IPS-15b (cell line): ENCODE results near the gene ACOX3.

Experiments
- H3K27me3 ChIP-seq: one replicate; pipeline ENCODE4 v1.6.1; 2013; ENCODE audit warnings: low read length; ENCODE audit not compliant: control insufficient read depth, insufficient read depth
- H3K36me3 ChIP-seq: one replicate; pipeline ENCODE4 v1.6.1; 2013; ENCODE audit warnings: low read length; ENCODE audit not compliant: control insufficient read depth, insufficient read depth
- H3K4me1 ChIP-seq: one replicate; pipeline ENCODE4 v1.6.1; 2013; ENCODE audit warnings: mild to moderate bottlenecking, low read length; ENCODE audit not compliant: control insufficient read depth, insufficient read depth
- H3K4me3 ChIP-seq: one replicate; pipeline ENCODE4 v1.5.1; 2013; ENCODE audit warnings: low read depth, low read length
- H3K9ac ChIP-seq: one replicate; pipeline ENCODE4 v1.6.1; 2013; ENCODE audit warnings: low read depth, mild to moderate bottlenecking, low read length
- H3K9me3 ChIP-seq: one replicate; pipeline ENCODE4 v1.6.1; 2013; ENCODE audit warnings: mild to moderate bottlenecking, low read length; ENCODE audit not compliant: control insufficient read depth, insufficient read depth

ACOX3 gene

DNA sequence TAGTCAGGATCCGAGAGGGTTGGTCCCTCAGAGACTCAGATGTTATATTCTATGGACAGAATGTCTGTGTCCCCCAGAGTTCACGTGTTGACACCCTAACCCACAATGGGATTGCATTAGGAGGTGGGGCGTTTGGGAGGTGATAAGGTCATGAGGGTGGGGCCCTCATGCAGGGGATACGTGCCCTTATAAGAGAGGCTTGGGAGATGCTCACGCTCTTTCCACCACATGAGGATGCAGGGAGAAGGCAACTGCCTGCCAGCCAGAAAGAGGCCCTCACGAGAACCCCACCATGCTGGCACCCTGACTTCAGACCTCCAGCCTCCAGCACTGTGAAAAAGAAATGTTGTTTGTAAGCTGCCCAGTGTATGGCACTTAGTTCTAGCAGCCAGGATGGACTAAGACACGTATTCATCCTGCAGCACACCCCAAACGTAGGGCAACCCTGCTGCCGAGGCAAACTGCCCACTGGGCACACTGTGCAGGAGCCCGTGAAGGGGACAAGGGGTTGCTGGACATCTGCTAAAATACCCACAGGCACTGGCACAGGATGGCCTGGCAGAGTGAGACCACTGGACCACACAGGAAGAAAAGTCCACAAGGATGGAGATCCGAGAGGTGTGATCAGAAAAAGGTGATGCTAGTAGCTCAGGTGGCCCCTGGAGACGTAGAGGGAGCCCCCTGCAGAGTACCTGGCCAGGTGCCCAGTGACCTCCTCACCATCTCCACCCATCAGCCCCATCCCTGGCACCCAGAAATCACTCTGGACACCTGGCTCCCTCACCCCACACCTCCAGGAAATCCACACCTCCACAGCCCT is 108.3 kb downstream of the ACOX3 start:
- H3K36me3 ChIP-seq: no peaks in the 10 kb centered on the region
- no peaks in the 10 kb centered on the region for H3K4me1 ChIP-seq
- no peaks in the 10 kb centered on the region for H3K27me3 ChIP-seq
- H3K4me3 ChIP-seq: no peak overlapping the region
- H3K9me3 ChIP-seq: peaks cover 2% of the 10 kb centered on the region
- no peak overlapping the region for H3K9ac ChIP-seq

DNA sequence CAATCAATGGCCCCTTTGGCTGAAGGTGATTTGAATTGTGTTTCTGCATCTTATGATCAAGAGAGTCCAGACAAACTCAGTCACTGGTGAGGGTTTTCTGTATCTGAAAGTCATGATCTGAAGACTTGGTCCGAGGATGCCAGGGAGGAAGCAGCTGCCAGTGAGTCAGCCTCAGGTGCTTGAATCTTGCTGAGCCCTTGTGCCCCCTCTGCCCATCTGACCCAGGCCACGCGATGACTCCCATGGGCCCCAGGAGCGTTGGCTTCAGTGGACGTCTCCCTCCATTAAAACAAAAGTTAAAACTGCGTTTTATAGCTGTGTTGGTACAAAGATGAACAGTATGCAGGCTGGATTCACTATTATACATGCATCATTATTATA is 109.0 kb downstream of the ACOX3 start:
- H3K4me1 ChIP-seq: no peaks in the 10 kb centered on the region
- H3K27me3 ChIP-seq: no peaks in the 10 kb centered on the region
- H3K9ac ChIP-seq: no peak overlapping the region
- peaks cover 2% of the 10 kb centered on the region for H3K9me3 ChIP-seq
- H3K36me3 ChIP-seq: no peaks in the 10 kb centered on the region
- no peak overlapping the region for H3K4me3 ChIP-seq

DNA sequence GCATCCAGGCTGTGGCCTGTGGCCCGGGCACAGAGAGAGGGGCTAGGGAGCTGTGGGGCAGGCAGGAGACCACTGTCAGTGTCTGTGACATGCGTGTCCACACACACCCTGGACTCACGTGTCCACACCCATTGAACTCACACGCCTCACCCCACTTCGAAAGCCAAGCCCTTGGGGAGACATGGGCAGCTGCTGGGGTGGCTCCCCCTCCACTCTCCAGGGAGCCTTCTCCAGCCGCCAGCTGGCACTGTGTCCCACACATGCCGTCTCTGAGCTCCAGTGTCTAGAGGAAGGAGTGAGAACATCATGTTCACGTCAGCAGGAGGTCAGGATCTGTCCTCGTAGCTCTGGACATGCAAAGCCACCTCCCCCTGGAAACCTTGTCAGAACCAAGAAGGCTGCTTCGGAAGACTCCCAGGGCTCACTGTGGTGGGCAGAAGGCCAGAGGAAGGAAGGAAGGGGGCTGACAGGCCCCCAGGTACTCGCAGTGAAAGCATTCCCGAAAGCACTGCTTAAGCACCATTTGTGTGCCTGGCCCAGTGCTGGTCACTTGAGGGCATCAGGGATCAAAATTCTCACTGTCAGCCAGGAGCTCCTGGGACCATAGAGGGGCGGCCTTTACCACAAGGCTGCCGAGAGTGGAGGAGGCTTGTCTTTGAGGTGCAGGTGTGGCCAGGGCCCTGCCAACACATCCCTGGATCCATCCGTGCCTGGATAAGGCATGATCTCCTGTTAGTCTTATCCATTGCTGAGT is 109.5 kb downstream of the ACOX3 start:
- Histone ChIP-seq H3K4me3 (no peak overlapping the region), H3K9me3 (peaks cover 1% of the 10 kb centered on the region), H3K9ac (no peak overlapping the region), H3K36me3 (no peaks in the 10 kb centered on the region), H3K4me1 (no peaks in the 10 kb centered on the region), H3K27me3 (no peaks in the 10 kb centered on the region)

GRCh38 chr4:8329859-8330761 is 110.4 kb downstream of the ACOX3 start:
- H3K4me3 ChIP-seq: no peak overlapping the region
- no peaks in the 10 kb centered on the region for H3K27me3 ChIP-seq
- no peaks in the 10 kb centered on the region for H3K36me3 ChIP-seq
- H3K9me3 ChIP-seq: no peaks in the 10 kb centered on the region
- no peaks in the 10 kb centered on the region for H3K4me1 ChIP-seq
- no peak overlapping the region for H3K9ac ChIP-seq

DNA sequence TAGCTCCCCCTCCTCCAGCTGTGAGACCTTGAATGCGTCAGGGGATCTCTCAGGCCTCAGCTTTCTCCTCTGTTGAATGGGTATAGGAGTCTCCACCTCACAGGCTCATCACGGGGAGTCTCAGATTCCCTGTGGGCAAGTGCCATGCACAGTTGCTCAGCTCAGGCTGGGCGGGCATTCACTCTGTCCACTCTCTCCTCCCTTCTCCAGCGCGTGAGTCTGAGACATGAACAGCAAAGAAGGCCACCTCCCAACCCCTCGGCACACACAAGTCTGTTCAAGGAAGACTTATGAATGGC is 111.0 kb downstream of the ACOX3 start:
- Histone ChIP-seq H3K4me3 (no peak overlapping the region), H3K4me1 (no peaks in the 10 kb centered on the region), H3K9ac (no peak overlapping the region), H3K36me3 (no peaks in the 10 kb centered on the region), H3K27me3 (no peaks in the 10 kb centered on the region), H3K9me3 (no peaks in the 10 kb centered on the region)

DNA sequence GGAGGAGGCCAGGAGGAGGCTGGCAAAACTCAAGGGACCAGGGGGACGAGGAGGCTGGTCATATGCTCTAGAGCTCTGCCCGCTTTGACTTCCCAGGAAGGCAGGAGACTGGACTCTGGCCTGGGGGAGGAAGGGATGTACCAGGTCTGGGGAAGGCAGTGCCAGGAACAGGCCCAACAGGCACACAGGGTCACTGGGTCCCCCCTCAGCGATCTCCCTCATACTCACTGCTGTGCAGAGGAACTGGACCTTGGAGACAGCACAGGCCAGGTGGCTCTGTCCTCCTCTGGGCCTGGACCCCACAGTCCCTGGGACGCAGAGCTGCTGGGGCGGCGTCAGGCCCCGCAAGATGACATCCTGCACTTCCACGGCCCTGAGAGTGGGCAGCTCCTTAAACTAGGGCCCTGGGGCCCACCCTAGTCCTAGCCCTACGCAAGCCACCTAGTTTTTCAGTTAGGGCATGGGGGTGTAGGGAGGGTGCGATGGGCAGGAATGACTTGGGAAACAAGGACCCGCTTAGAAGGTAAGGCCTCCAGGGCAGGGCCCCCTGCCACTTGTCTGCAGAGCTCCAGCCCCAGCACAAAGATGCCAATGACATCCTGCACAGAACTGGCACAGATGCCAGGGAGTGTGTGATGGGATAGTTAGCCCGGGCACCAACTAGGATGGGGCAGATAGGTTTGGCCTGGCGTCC is 111.5 kb downstream of the ACOX3 start:
- Histone ChIP-seq H3K36me3 (no peaks in the 10 kb centered on the region), H3K9me3 (no peaks in the 10 kb centered on the region), H3K4me3 (no peak overlapping the region), H3K27me3 (no peaks in the 10 kb centered on the region), H3K4me1 (no peaks in the 10 kb centered on the region), H3K9ac (no peak overlapping the region)

GRCh38 chr4:8328456-8328855 is 112.1 kb downstream of the ACOX3 start:
- Histone ChIP-seq H3K4me1 (no peaks in the 10 kb centered on the region), H3K27me3 (no peaks in the 10 kb centered on the region), H3K4me3 (no peak overlapping the region), H3K36me3 (no peaks in the 10 kb centered on the region), H3K9me3 (no peaks in the 10 kb centered on the region), H3K9ac (no peak overlapping the region)

GRCh38 chr4:8326206-8326605 is 114.3 kb downstream of the ACOX3 start:
- H3K27me3 ChIP-seq: no peaks in the 10 kb centered on the region
- no peaks in the 10 kb centered on the region for H3K4me1 ChIP-seq
- H3K9ac ChIP-seq: no peak overlapping the region
- no peaks in the 10 kb centered on the region for H3K9me3 ChIP-seq
- H3K36me3 ChIP-seq: no peaks in the 10 kb centered on the region
- no peak overlapping the region for H3K4me3 ChIP-seq

- no peak overlapping the region for H3K9ac ChIP-seq
These were observed 115.1 kb downstream of the ACOX3 start for GRCh38 chr4:8325291-8325973.

DNA sequence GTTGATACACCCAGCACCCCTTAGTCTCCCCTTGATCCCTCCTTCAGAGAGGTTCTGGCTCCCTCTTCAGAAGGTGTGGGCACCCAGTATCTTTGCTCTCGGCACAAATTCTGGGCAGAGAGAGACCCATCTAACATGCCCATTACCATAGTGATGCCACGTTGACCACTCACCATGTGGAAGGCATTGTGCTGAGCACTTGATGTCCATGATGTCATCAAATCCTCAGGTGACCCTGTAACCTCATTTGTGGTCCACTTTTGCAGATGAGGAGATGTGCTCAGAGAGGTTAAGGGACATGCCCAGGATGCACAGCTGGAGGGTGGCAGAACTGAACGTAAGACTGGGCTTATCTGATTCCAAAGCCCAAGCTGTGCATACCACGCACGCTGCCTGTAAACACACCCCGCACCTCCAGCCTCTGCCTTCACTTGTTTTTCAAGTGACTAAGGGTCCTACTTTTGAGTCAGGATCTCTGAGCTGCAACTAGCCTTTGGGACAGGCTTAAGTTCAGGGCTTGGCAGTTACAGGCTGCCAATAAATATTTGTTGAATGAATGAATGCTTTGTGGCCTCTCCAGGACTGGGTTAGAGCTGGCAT is 115.8 kb downstream of the ACOX3 start:
- Histone ChIP-seq H3K9ac (no peak overlapping the region), H3K27me3 (no peaks in the 10 kb centered on the region), H3K4me1 (no peaks in the 10 kb centered on the region), H3K9me3 (no peaks in the 10 kb centered on the region), H3K36me3 (no peaks in the 10 kb centered on the region), H3K4me3 (no peak overlapping the region)

More at GRCh38 chr4:8325291-8325973, 115.1 kb downstream of the ACOX3 start:
- Histone ChIP-seq H3K4me3 (no peak overlapping the region), H3K27me3 (no peaks in the 10 kb centered on the region), H3K36me3 (no peaks in the 10 kb centered on the region), H3K4me1 (no peaks in the 10 kb centered on the region), H3K9me3 (no peaks in the 10 kb centered on the region)
